ENCODE measurements around the gene NEURL1.

- no peak for TF ChIP-seq CTCF (IDR thresholded peaks at IDR 0.05; ENCODE audit: insufficient read depth, low read length, poor library complexity, severe bottlenecking)
- TF ChIP-seq EZH2phosphoT487 (conservative IDR thresholded peaks at IDR 0.05; ENCODE audit: low read length), result no peak
Measured at GRCh38 chr10:103627893-103628292, 134.4 kb downstream of the NEURL1 start.
